CD14-positive monocyte (primary cell): Measurements from ENCODE around the gene LAMP1. TPM values are rescaled to one million over a fixed set of nuclear protein-coding genes. Genes with fewer than 3 reads are reported as not detected.
A peak's percentile ranks its signal among the peaks of the same experiment; 100 is the strongest.

Experiments used
- DNase-seq, 3 donors: peaks; one replicate each; pipeline ENCODE4 v3.0.0-alpha.2; 2011 to 2022
- H2AFZ ChIP-seq: 2 replicates; pipeline ENCODE4 v1.6.0; 2012; ENCODE audit warnings: mild to moderate bottlenecking, low read depth, low read length, inconsistent platforms; ENCODE audit not compliant: insufficient read depth, poor library complexity, severe bottlenecking
- H3K27ac ChIP-seq, 2 donors: 1 replicate in 1 of 2; 2 replicates in 1 of 2; pipeline ENCODE4 v1.5.1; 2012 to 2013; ENCODE audit warnings: low read length in 2 of 2, control low read depth in 1 of 2, inconsistent platforms in 1 of 2, low read depth in 1 of 2, mild to moderate bottlenecking in 1 of 2
- H3K27me3 ChIP-seq, 2 donors: one replicate each; pipeline versions ENCODE4 v1.6.0 to v1.6.1; 2011 to 2013; ENCODE audit warnings: low read length in 2 of 2; ENCODE audit not compliant: control insufficient read depth in 2 of 2, insufficient read depth in 2 of 2
- H3K36me3 ChIP-seq, 2 donors: replicated peaks in 1 of 2; 1 replicate in 1 of 2; 2 replicates in 1 of 2; pipeline versions ENCODE4 v1.5.1 to v1.6.1; 2012 to 2013; ENCODE audit warnings: low read length in 2 of 2, control low read depth in 1 of 2, inconsistent platforms in 1 of 2, mild to moderate bottlenecking in 1 of 2; ENCODE audit not compliant: insufficient read depth in 2 of 2, control insufficient read depth in 1 of 2
- H3K4me1 ChIP-seq, 2 donors: 1 replicate in 1 of 2; 2 replicates in 1 of 2; pipeline versions ENCODE4 v1.5.1 to v1.6.1; 2012 to 2013; ENCODE audit warnings: low read length in 2 of 2, control low read depth in 1 of 2, inconsistent platforms in 1 of 2, mild to moderate bottlenecking in 1 of 2, moderate library complexity in 1 of 2; ENCODE audit not compliant: insufficient read depth in 2 of 2, control insufficient read depth in 1 of 2
- H3K4me2 ChIP-seq: replicated peaks from 2 replicates; pipeline ENCODE3; 2012; ENCODE audit warnings: low read length, moderate library complexity, mild to moderate bottlenecking; ENCODE audit not compliant: poor library complexity, severe bottlenecking; ENCODE audit errors: extremely low read depth
- H3K4me3 ChIP-seq, 3 experiments: fragments of 200-600 bp in 1 of 3; sonication (generic) in 1 of 3; replicated peaks in 1 of 3; 1 replicate in 2 of 3; 2 replicates in 1 of 3; pipeline ENCODE4 v1.5.1; 2011 to 2013; ENCODE audit warnings: low read length in 3 of 3, mild to moderate bottlenecking in 3 of 3, control low read depth in 2 of 3, low read depth in 2 of 3, inconsistent platforms in 1 of 3, moderate library complexity in 1 of 3
- H3K79me2 ChIP-seq: 2 replicates; pipeline ENCODE4 v1.6.0; 2012; ENCODE audit warnings: mild to moderate bottlenecking, control low read depth, inconsistent platforms, low read length, moderate library complexity; ENCODE audit not compliant: insufficient read depth
- H3K9ac ChIP-seq: 2 replicates; pipeline ENCODE4 v1.6.0; 2017; ENCODE audit warnings: low read length, mild to moderate bottlenecking; ENCODE audit not compliant: insufficient read depth, poor library complexity, severe bottlenecking
- H3K9me3 ChIP-seq, 2 donors: replicated peaks in 1 of 2; 1 replicate in 1 of 2; 2 replicates in 1 of 2; pipeline versions ENCODE4 v1.5.1 to v1.6.1; 2012 to 2013; ENCODE audit warnings: low read length in 2 of 2, control low read depth in 1 of 2; ENCODE audit not compliant: control insufficient read depth in 1 of 2, insufficient read depth in 1 of 2
- H4K20me1 ChIP-seq: 2 replicates; pipeline ENCODE4 v1.6.0; 2012; ENCODE audit warnings: mild to moderate bottlenecking, low read length, control low read depth, moderate library complexity; ENCODE audit not compliant: insufficient read depth
- H3K27ac Mint-ChIP-seq, 7 donors: one replicate each; pipeline ENCODE4 v1.8.0; 2020; ENCODE audit warnings: mild to moderate bottlenecking in 7 of 7, mixed read lengths in 7 of 7, moderate library complexity in 6 of 7, inconsistent platforms in 2 of 7
- H3K27me3 Mint-ChIP-seq, 3 donors: one replicate each; pipeline ENCODE4 v1.8.0; 2021 to 2022; ENCODE audit warnings: low read depth in 3 of 3, mild to moderate bottlenecking in 3 of 3, mixed read lengths in 3 of 3, moderate library complexity in 3 of 3, inconsistent platforms in 1 of 3
- H3K36me3 Mint-ChIP-seq, 2 donors: one replicate each; pipeline ENCODE4 v1.8.0; 2020; ENCODE audit warnings: mixed read lengths in 2 of 2, inconsistent platforms in 1 of 2, mild to moderate bottlenecking in 1 of 2
- H3K4me1 Mint-ChIP-seq: one replicate; pipeline ENCODE4 v1.8.0; 2020; ENCODE audit warnings: mild to moderate bottlenecking, mixed read lengths
- H3K4me3 Mint-ChIP-seq, 2 donors: one replicate each; pipeline ENCODE4 v1.8.0; 2020; ENCODE audit warnings: mild to moderate bottlenecking in 2 of 2, mixed read lengths in 2 of 2, moderate library complexity in 1 of 2
- H3K9me3 Mint-ChIP-seq, 7 donors: one replicate each; pipeline ENCODE4 v1.8.0; 2020 to 2022; ENCODE audit warnings: mixed read lengths in 7 of 7, mild to moderate bottlenecking in 6 of 7, moderate library complexity in 6 of 7, inconsistent platforms in 2 of 7
- CTCF ChIP-seq: fragments of 200-600 bp; IDR thresholded peaks from one replicate; pipeline ENCODE4 v1.8.0; 2022; ENCODE audit warnings: antibody characterized with exemption, mild to moderate bottlenecking
- WGBS: methylation state at CpG from one replicate; pipeline ENCODE4 v1.1.5; 2013; ENCODE audit warnings: missing lambda C conversion rate; ENCODE audit not compliant: insufficient coverage; 5-methylcytosine and 5-hydroxymethylcytosine counted together
- intact Hi-C, 2 donors: fragments of 100-400 bp; cut with micrococcal nuclease; formaldehyde crosslinking; loops; one replicate each; pipeline versions ENCODE4 v1.15.0 to v1.15.1; 2023
- polyA plus RNA-seq, 3 donors: library from polyadenylated mRNA; depleted of rRNA in 1 of 3; unstranded in 2 of 3; stranded (reverse) in 1 of 3; fragments of 300-500 nt in 2 of 3; fragments of >200 nt in 1 of 3; fragmentation: Illumina TruSeq in 2 of 3; gene quantifications; 1 replicate in 2 of 3; 2 replicates in 1 of 3; pipeline ENCODE4 v1.2.3, GENCODE V29; 2012 to 2021

Gene LAMP1
- polyA plus RNA-seq, 3 donors: 22.0 to 122 (median 24.5) TPM

- no peak overlapping the region for H3K4me3 ChIP-seq
Observed at GRCh38 chr13:113361406-113361805, 64.4 kb downstream of the LAMP1 start.

GRCh38 chr13:113364311-113364889 is 67.4 kb downstream of the LAMP1 start:
- Mint-ChIP-seq H3K4me3 (peak overlapping the region; percentile 9 to 73), H3K27ac (no peak overlapping the region), H3K4me1 (peaks cover 4% of the 10 kb centered on the region), H3K9me3 (peaks cover 0 to 19% (median 6%) of the 10 kb centered on the region in 7 donors), H3K36me3 (peaks cover 0 to 3% of the 10 kb centered on the region in 2 donors), H3K27me3 (peaks cover 48 to 62% (median 52%) of the 10 kb centered on the region in 3 donors)
- 30% methylated on average over 30 of the region's 41 CpGs for WGBS
- H3K4me2 ChIP-seq: no peak overlapping the region
- peaks cover 18 to 53% of the 10 kb centered on the region in 2 donors for H3K27me3 ChIP-seq
- H3K4me3 ChIP-seq: no peak overlapping the region
- intact Hi-C loops: no loop called here
- DNase-seq: no peak
- H3K9ac ChIP-seq: no peak overlapping the region
- H3K79me2 ChIP-seq: no peaks in the 10 kb centered on the region
- H4K20me1 ChIP-seq: no peaks in the 10 kb centered on the region
- no peaks in the 10 kb centered on the region for H3K36me3 ChIP-seq
- no peak overlapping the region for H3K27ac ChIP-seq
- H2AFZ ChIP-seq: no peak overlapping the region
- peaks cover 5 to 6% of the 10 kb centered on the region in 2 donors for H3K4me1 ChIP-seq
- no peak for TF ChIP-seq CTCF
- H3K9me3 ChIP-seq: peaks cover 0 to 12% of the 10 kb centered on the region in 2 donors

More at GRCh38 chr13:113361406-113361805, 64.4 kb downstream of the LAMP1 start:
- peaks cover 5 to 6% of the 10 kb centered on the region in 2 donors for H3K4me1 ChIP-seq
- DNase-seq: no peak
- Mint-ChIP-seq H3K9me3 (peaks cover 0 to 19% (median 6%) of the 10 kb centered on the region in 7 donors), H3K36me3 (peaks cover 0 to 3% of the 10 kb centered on the region in 2 donors), H3K27ac (no peak overlapping the region), H3K4me1 (peaks cover 4% of the 10 kb centered on the region), H3K27me3 (peaks cover 49 to 71% (median 57%) of the 10 kb centered on the region in 3 donors), H3K4me3 (peak overlapping the region in 1 of 2 donors; percentile 57)
- H3K27ac ChIP-seq: no peak overlapping the region
- no CpG with 5 or more reads among the region's 7 CpGs for WGBS
- intact Hi-C loops: no loop called here
- H3K27me3 ChIP-seq: peaks cover 18 to 53% of the 10 kb centered on the region in 2 donors
- H2AFZ ChIP-seq: no peak overlapping the region
- no peaks in the 10 kb centered on the region for H3K79me2 ChIP-seq
- peaks cover 0 to 12% of the 10 kb centered on the region in 2 donors for H3K9me3 ChIP-seq
- H3K9ac ChIP-seq: no peak overlapping the region
- no peak overlapping the region for H3K4me2 ChIP-seq
- H4K20me1 ChIP-seq: no peaks in the 10 kb centered on the region
- no peak for TF ChIP-seq CTCF
- no peaks in the 10 kb centered on the region for H3K36me3 ChIP-seq
